HuH-7.5 (cell line): ENCODE measurements around the gene PLEKHA5.
"Not testable (repeated sequence)": the region's sequence is repeated elsewhere in the genome, so short reads cannot be mapped to it uniquely, and the experiment has no call there.

Experiments used
- DNase-seq: peaks from one replicate; pipeline ENCODE4 v3.0.0; 2011; ENCODE audit warnings: low spot score

PLEKHA5 gene

DNA sequence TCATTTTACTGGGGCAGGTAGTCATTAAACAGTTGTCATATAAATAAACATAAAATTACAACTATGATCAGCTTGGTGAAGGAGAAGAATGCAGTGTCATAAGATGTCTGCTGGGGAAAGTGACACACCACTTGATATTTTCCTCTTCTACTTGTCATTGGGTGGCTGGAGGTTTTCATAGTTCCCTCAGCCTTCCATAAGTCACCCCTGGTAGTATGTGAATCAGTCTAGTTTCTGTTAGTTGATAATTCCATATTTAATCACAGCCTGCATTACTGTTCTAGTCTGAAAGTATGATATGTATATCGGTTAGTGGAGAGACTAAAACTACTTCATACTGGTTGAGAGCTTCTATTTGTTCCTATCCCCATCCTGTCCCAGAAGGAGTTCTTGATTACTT is 38.2 kb downstream of the PLEKHA5 start:
- DNase-seq, result no peak

DNA sequence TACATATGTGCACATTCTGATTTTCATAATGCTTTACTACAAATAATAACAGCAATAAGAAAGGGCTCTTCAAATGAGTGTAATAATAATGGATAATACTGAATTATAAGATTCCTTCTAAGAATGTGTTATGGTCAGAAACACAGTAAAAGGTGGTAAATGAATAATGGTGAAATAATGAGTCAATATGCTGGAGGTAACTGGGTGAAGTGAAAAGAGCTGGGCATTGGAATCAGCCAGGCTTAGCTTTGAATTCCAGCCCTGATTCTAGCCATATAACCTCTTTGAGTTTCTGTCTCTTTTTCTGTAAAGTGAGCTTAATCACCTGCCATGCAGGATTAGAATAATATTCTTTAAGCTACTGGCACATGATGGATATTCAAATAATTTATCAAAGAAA is 39.1 kb downstream of the PLEKHA5 start:
- no peak for DNase-seq

DNA sequence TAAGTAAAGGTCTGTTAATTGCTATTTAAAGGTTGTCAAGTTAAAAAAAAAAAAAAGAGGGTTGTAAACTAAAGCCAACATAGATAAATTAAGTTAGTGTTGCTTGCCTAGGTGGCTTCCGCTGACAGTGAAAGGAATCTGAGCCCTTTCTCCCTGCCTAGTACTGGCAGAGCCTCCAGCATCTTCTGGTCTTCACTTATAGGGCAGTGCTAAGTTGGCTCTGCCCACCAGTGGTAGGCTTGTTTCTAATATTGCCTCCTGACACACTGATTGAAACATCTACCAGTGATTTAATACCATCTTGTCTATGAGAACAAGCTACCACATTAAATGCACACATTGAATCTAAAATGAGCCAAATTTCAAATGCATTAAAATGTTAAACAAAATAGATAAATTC is 39.7 kb downstream of the PLEKHA5 start:
- DNase-seq, result no peak

GRCh38 chr12:19170286-19170685 is 40.8 kb downstream of the PLEKHA5 start:
- DNase-seq, result not testable (repeated sequence)

DNA sequence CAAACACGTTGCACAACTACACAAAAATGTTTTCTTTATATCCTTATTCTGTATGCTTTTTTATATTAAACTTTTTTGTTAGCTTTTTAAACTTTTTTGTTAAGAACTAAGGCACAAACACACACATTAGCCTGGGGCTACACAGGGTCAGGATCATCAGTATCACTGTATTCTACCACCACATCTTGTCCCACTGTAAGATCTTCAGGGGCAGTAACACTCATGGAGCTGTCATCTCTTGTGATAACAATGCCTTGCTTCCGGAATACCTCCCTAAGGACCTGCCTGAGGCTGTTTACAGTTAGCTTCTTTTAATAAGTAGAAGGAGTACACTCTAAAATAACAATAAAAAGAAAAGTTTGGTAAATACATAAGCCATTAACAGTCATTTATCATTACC is 42.2 kb downstream of the PLEKHA5 start:
- DNase-seq, result no peak

DNA sequence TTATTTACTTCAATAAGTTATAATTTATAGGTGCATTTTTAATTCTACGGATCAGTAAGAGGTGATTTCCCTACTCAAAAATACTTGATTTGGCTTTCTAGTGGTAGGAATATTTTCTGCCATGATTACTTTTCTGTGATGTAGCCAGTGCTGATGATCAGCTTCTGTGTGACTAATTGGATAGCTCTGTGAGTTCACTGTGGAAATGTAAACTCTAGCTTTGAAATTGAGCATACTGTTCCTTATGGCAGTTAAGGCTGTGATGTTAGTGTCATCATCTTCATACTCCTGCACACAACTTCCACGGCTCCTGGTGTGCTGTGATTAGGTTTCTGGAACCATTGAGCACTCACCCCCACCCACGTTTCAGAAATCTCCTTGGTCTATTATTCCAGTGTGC is 48.2 kb downstream of the PLEKHA5 start:
- no peak for DNase-seq

GRCh38 chr12:19179986-19180385 is 50.5 kb downstream of the PLEKHA5 start:
- no peak for DNase-seq

GRCh38 chr12:19181666-19182426 is 52.3 kb downstream of the PLEKHA5 start:
- no peak for DNase-seq

DNA sequence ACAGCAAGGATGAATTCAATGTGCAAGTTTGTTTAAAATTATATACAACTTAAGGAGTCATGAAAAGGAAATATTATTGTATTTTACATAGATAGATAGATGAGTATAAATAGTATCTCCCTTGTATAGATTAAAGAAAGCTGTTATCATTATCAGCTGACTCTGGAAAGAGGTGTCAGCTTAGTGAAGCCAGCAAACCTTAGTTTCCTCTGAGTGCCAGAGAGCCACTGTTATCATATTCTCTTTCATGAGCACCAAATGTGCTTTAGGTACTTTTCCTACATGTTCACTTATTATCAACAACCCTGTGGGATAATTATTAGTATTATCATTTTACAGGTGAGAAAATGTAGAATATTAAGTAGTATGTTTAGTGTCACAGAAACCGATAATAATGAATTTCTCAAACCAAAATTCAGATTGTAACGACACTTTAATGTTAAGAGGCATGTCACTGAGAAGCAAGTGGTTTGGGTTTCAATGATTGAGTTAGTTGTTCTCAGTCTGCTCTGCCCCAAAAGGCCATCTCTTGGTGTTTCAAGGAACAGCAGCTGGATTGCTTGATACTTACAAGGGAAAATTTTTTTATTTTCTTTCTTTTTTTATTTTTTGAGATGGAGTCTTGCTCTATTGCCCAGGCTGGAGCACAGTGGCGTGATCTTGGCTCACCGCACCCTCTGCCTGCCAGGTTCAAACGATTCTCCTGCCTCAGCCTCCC is 53.7 kb downstream of the PLEKHA5 start:
- DNase-seq, result no peak

DNA sequence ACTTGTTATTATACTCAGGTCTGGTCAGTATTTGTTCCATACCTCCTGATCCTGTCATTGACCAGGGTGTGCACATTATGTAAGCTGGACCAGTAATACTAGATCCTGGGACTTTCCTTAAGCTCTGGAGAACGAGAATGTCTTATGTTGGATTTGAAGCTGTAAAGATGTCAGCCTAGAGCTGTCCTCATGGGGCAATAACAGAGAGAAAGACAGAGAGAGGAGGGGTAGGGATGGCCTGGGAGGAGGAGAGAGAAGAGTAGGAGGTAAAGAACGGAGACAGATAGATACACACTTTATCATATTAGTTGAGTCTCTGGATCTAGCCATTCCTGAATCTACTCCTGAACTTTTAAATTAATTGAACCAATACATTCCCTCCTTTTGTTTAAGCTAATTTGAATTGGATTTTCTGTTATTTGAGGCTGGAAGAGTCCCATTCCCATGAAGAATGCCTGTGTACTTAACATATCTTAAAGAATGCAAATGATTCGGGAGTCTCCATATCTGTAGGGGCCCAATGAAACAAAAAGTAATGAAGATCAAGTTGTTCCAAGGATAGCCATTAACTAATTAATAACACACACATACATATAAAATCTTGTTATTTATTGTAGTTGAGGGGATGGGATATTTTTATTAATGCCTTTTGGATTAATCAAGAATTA is 55.9 kb downstream of the PLEKHA5 start:
- no peak for DNase-seq

GRCh38 chr12:19186722-19187661 is 57.5 kb downstream of the PLEKHA5 start:
- no peak for DNase-seq

GRCh38 chr12:19189522-19189921 is 60.0 kb downstream of the PLEKHA5 start:
- no peak for DNase-seq

- no peak for DNase-seq
Observed at GRCh38 chr12:19190292-19191031, 60.9 kb downstream of the PLEKHA5 start.

DNA sequence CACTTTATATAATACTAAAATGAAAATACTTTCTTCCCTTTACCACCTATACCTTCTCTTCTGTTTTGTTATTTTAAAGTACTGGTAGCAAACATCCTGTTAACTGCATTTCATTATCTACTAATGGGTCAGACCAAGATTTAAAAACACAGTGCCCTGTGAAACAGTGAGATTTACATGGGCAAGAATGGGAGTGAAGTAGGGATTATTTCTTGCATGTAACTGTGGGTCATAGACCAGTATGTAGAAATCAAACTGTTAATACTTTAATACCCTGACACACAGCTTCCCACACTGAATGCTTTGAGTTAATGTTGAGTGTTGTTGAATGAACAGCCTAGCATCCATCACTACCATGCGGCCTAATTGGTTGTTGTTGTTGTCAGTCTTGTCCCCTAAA is 61.6 kb downstream of the PLEKHA5 start:
- DNase-seq, result no peak

- DNase-seq, result no peak
Observed at GRCh38 chr12:19191563-19191962, 62.0 kb downstream of the PLEKHA5 start.

DNA sequence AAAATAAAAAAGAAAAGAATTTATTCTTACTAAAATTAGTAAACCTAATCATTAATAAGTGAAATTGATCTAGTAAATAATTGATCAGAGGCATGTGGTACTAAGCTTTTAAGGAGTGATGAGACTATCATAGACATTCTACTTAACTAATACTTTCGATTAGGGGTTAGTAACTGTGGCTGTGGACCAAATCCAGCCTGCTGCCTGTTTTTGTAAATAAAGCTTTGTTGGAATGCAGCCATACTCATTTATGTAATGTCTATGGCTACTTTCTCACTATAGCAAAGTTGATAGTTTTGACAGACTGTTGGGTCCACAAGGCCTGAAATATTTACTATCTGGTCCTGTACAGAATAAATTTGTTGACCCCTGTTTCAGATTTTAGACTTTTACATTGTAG is 63.2 kb downstream of the PLEKHA5 start:
- no peak for DNase-seq

- no peak for DNase-seq
Observed at GRCh38 chr12:19194963-19195362, 65.4 kb downstream of the PLEKHA5 start.

DNA sequence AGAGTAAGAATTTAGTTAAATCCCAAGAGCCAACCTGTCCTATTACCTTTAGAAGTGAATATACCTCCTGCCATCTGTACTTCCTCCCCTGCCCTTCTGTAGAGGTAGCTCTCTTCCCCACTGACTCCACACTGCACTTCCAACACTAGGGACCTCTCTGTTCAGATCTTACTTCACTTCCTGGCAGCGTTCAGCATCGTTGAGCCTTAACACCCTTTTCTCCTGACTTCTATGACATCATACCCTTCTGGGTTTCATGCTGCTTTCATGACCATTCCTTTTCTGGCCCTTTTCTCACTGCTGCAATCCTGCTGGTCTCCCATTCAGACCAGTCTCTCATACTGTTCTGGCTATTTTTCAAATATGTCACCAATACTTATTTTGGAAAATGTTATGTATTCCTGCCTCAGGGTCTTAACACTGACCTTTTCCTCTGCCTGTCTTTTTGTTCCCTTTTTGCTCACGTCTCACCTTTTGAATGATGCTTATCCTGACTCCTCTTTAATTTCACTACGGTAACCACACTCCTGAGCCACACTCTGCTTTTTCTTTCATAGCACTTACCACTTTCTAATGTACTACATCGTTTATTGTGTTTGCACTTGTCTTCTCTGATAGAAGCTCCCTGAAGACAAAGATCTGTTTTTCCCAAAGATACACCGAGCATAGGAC is 67.6 kb downstream of the PLEKHA5 start:
- no peak for DNase-seq

DNA sequence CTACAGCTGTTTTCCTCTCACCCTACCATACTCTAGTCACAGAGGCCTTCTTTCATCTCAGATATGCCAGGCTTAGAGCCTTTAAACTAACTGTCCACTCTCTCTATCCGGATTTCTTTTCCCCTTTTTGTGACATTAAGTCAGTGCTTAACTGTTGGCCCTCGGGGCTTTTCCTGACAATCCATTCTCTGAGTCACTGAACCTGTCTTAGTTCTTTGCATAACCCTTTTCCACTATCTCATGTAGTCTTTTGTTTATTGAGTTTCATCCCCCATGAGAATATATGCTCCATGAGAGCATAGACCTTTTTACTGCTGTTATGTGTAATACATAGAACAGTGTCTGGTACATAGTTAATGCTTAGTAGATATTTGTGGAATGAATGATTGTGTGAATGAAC is 68.7 kb downstream of the PLEKHA5 start:
- no peak for DNase-seq

GRCh38 chr12:19199332-19199731 is 69.8 kb downstream of the PLEKHA5 start:
- DNase-seq, result no peak

DNA sequence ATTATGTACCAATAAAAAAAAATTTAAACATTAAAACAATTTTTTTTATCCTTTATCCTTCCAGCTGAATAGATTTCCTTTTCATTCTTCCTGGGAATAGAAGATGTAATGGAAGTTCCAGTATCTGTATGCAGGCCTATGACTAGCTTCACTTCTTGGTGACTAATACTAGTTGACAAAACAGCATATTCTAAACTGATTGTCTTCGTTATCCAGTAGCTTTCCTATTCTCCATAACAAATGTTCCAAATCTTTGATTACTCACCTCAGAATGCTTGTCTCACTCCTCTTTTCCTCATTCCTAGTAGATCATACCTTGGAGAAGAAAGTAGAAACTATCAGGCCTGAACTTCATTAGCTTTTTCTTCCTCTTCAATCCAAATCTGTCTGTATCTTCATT is 70.7 kb downstream of the PLEKHA5 start:
- DNase-seq, result no peak
